Activated T-helper 1 cell treated with anti-CD3 and anti-CD28 coated beads, Interleukin-12 subunit alpha, Interleukin-12 subunit beta, Interleukin-2, Interleukin-4 antibody, amounts not matched to agents 30 ng/mL and 10 ng/mL and 1 ng/mL, durations not matched to agents 14 hours and 24 hours and 36 hours (primary cell): ENCODE data around the gene SLC24A3. TPM values are rescaled to one million over a fixed set of nuclear protein-coding genes. Genes with fewer than 3 reads are reported as not detected.

Experiments
- DNase-seq: peaks from one replicate; pipeline ENCODE4 v3.0.0; 2021; ENCODE audit warnings: low spot score
- H3K27ac Mint-ChIP-seq: one replicate; pipeline ENCODE4 v1.8.0; 2021; ENCODE audit warnings: mild to moderate bottlenecking, mixed read lengths
- H3K27me3 Mint-ChIP-seq: one replicate; pipeline ENCODE4 v1.8.0; 2022; ENCODE audit warnings: mild to moderate bottlenecking, moderate library complexity, mixed read lengths; ENCODE audit not compliant: insufficient read depth
- H3K36me3 Mint-ChIP-seq: one replicate; pipeline ENCODE4 v1.8.0; 2021; ENCODE audit warnings: low read depth, mixed read lengths
- H3K4me1 Mint-ChIP-seq: one replicate; pipeline ENCODE4 v1.8.0; 2021; ENCODE audit warnings: low read depth, mixed read lengths
- H3K4me3 Mint-ChIP-seq: one replicate; pipeline ENCODE4 v1.8.0; 2021; ENCODE audit warnings: mild to moderate bottlenecking, moderate library complexity, mixed read lengths
- H3K9me3 Mint-ChIP-seq: one replicate; pipeline ENCODE4 v1.8.0; 2021; ENCODE audit warnings: mixed read lengths
- intact Hi-C: fragments of 100-400 bp; cut with micrococcal nuclease; formaldehyde crosslinking; loops from one replicate; pipeline ENCODE4 v1.15.1; 2024
- total RNA-seq: library from RNA; stranded (reverse); gene quantifications from 2 replicates; pipeline ENCODE4 v1.2.3, GENCODE V29; 2022

SLC24A3 gene
- total RNA-seq, 1 donor from 2014 or later, result not detected

DNA sequence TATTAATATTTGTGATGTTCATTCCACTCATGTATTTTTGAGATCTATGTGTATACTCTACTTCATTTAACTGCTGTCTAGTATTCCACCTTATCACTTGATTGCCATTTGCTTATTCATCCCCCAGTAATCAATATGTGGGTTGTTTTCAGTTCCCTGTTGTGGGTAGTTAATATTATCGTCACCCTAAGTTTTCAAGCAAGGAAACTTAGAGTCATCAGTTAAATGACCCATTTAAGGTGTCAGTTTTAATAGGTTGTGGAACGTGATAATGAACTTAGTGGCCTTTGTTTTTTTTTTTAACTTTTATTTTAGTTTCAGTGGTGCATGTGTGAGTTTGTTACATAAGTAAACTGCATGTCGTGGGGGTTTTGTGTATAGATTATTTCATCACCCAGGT is 90.3 kb downstream of the SLC24A3 start:
- Mint-ChIP-seq H3K27me3 (no peaks in the 10 kb centered on the region), H3K27ac (no peak overlapping the region), H3K9me3 (peaks cover 4% of the 10 kb centered on the region), H3K4me1 (no peaks in the 10 kb centered on the region), H3K4me3 (no peak overlapping the region), H3K36me3 (no peaks in the 10 kb centered on the region)
- DNase-seq, result no peak
- intact Hi-C loops, result no loop called here

DNA sequence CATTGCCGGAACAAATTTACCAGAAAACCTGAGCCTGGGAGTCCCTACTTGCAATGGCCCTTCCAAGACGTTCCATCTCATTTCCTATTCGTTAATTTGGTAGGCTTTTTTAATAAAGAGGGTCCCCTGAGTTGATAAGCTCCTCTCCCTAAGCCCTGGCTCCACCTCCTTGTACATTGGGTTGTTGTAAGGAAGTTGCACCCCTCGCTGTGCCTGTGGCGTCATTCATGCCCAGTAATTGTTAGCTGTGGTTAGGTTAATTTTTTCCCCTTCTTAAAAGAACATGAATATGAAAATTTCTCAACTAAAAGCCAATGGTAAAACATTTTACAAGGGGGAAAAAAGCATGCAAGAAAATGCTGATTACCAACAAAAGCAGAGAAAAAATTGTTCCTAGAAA is 91.9 kb downstream of the SLC24A3 start:
- H3K27me3 Mint-ChIP-seq, result no peaks in the 10 kb centered on the region
- intact Hi-C loops, result no loop called here

DNA sequence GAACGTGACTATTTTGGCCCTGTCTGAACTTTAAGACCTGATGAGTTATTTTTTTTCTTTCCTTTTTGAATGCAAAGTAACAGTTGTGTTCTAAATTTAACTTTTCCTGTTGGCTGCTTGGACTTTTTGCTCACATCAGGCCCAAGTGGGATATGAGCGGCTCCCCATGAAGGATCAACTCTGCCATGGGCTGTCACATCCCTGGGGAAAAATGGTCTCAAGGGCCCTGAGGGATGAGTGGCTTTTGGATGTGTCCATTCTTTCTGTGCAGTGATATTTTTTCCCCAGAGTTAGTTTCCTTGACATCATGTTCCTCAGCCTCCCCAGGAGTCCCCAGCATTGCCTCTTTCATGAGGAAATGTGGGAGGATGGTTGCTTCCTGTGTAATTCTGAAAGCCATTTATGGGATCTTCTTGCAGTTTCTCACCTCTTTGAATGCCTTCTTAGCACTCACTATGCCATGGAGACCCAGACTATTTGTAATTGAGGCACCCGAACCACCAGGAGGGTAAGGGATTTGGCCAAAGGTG is 92.5 kb downstream of the SLC24A3 start:
- no peaks in the 10 kb centered on the region for H3K27me3 Mint-ChIP-seq
- H3K36me3 Mint-ChIP-seq, result no peaks in the 10 kb centered on the region
- no peaks in the 10 kb centered on the region for H3K9me3 Mint-ChIP-seq

More for the DNA sequence above, 91.9 kb downstream of the SLC24A3 start:
- Mint-ChIP-seq H3K36me3 (no peaks in the 10 kb centered on the region), H3K4me1 (no peaks in the 10 kb centered on the region), H3K27ac (no peak overlapping the region), H3K9me3 (no peaks in the 10 kb centered on the region), H3K4me3 (no peak overlapping the region)
- no peak for DNase-seq

DNA sequence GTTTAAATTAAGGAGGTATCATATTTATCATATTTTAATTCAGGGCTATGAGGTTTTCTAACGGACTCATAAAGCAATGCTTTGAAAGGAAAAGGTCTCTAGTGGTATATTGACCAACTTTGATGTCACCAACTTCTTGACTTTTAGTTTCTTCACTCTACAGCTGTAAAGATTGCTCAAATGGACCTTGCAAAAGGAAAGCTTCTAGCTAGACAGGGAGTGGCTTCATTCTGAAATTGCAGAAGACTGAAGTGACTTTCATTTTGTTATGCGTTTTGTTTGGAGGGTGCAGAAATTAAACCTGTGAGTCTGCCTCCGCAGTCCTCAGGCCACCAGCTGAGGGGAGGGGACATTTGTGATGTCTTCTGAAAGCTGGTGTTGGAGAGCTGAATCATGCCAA is 95.7 kb downstream of the SLC24A3 start:
- no peak for DNase-seq
- Mint-ChIP-seq H3K4me3 (no peak overlapping the region), H3K27me3 (no peaks in the 10 kb centered on the region), H3K27ac (no peak overlapping the region), H3K36me3 (no peaks in the 10 kb centered on the region), H3K9me3 (no peaks in the 10 kb centered on the region), H3K4me1 (no peaks in the 10 kb centered on the region)
- intact Hi-C loops, result no loop called here

More for the DNA sequence above, 92.5 kb downstream of the SLC24A3 start:
- no peak for DNase-seq
- no peak overlapping the region for H3K27ac Mint-ChIP-seq
- no peak overlapping the region for H3K4me3 Mint-ChIP-seq
- no peaks in the 10 kb centered on the region for H3K4me1 Mint-ChIP-seq
- intact Hi-C loops, result no loop called here

DNA sequence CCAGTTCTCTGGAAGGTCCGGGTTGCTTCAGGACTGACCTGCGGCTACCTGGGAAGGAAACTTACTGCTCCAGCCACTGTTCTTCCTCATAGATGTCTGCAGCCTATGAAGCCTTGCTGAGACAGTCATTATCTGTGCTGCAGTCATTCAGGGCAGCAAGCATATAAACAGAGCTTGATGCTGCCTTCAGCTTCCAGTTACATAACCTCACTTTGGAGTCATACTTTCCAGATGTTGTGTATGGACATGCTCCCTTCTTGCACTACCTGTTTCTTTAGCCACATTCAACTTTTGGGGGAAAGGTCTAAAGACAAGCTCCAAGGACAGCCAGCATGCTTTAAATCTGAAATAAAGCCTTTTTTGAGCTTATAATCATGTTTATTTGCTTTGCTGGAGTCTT is 98.1 kb downstream of the SLC24A3 start:
- Mint-ChIP-seq H3K27ac (no peak overlapping the region), H3K9me3 (no peaks in the 10 kb centered on the region), H3K4me1 (no peaks in the 10 kb centered on the region), H3K4me3 (no peak overlapping the region), H3K27me3 (no peaks in the 10 kb centered on the region), H3K36me3 (no peaks in the 10 kb centered on the region)
- no peak for DNase-seq
- intact Hi-C loops, result no loop called here

DNA sequence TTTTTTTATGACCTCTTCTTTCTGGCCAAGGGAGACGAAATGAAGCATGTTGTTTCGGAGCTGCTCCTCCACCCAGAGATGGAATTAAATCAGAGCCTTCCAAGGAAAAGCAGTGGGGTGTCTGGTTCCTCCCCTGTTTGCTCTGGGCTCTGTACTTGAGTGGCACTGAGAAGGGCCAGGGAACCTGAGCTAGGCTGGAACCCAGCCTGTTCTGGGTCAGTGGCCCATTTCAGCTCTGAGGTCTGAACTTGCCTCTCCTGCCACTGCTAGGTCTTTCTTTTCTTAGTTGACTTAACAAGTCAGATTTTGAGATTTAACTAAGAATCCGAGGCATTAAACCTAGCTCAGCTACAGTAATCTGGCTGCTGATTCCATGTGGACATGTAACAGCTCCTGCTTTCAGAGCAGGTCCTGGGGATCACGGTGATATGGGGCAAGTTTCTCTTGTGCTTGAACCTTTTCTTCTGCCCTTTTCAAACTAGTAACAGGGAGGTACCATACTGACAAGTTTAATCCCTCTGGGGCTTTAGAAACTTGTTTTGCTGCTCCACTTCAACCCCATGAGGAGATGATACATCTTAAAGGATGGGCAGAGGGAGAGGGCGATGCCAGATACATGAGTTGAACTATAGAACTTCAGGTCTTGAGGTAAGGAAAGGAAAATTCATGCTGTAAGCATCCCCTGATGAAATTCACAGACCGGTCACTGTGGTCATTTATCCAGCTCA is 101.1 kb downstream of the SLC24A3 start:
- no peaks in the 10 kb centered on the region for H3K9me3 Mint-ChIP-seq
- H3K27me3 Mint-ChIP-seq, result no peaks in the 10 kb centered on the region
- no peaks in the 10 kb centered on the region for H3K4me1 Mint-ChIP-seq
- no peak for DNase-seq
- H3K36me3 Mint-ChIP-seq, result no peaks in the 10 kb centered on the region
- H3K27ac Mint-ChIP-seq, result no peak overlapping the region
- no peak overlapping the region for H3K4me3 Mint-ChIP-seq
- intact Hi-C loops, result no loop called here

DNA sequence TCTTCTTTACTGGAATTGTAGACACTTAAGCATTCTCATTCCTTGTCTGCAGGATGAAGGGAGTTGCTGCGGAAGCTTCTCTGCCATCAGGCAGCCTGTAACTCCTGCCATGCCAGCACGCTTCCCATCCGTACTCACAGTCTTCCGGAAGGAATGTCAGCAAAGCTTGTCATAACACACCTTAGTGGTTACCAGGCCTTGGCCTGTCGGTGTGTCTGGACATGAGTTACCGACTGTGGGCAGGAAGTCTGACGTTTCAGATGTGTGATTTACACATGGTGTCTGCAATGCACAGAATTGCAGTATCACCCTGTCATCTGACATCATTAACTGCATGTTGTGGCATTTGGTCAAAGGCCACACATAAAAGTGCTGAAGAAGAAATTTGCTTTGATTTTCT is 102.2 kb downstream of the SLC24A3 start:
- no peaks in the 10 kb centered on the region for H3K9me3 Mint-ChIP-seq
- intact Hi-C loops, result no loop called here
- H3K27ac Mint-ChIP-seq, result no peak overlapping the region
- H3K4me1 Mint-ChIP-seq, result no peaks in the 10 kb centered on the region
- DNase-seq, result no peak
- H3K4me3 Mint-ChIP-seq, result no peak overlapping the region
- no peaks in the 10 kb centered on the region for H3K36me3 Mint-ChIP-seq
- H3K27me3 Mint-ChIP-seq, result no peaks in the 10 kb centered on the region

DNA sequence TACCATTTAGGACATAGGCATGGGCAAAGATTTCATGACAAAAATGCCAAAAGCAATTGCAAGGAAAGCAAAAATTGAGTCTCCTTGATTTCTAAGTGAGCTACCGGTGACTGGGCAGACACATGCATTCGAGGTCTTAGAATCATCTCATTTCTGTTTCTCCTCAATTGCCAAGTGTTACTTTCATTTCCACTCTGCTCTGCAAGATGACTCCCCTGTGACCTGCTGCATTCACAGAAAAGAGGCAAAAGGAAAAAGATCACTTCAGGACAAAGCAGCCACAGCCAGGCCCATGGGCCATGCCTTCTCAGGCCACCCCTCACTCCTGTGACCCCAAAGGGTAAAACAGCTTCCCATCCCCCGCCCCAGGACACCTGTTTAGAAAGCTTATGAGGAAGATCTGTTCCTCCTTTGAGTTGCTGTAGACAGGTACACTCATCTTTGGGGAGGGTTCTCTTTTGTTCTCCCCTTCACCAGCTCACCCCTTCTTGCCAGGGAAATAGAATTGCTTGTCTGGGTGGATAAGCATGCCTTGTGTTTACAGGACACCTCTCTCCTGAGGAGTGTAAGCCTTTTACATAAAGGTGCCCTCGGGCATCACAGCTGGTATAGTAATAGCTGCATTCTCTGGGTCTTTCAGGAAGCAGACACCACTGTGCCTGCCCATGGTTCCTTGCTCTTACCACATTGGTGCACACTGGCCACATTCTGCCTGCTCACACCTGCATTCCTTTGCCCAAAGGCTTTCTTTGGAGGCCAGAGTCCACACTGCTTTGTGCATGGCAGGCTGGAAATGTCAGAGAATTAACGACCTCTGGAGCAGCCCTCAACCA is 105.0 kb downstream of the SLC24A3 start:
- DNase-seq, result no peak
- no peaks in the 10 kb centered on the region for H3K9me3 Mint-ChIP-seq
- H3K4me3 Mint-ChIP-seq, result no peak overlapping the region
- no peaks in the 10 kb centered on the region for H3K27me3 Mint-ChIP-seq
- H3K4me1 Mint-ChIP-seq, result no peaks in the 10 kb centered on the region
- intact Hi-C loops, result no loop called here
- H3K27ac Mint-ChIP-seq, result no peak overlapping the region
- H3K36me3 Mint-ChIP-seq, result no peaks in the 10 kb centered on the region

DNA sequence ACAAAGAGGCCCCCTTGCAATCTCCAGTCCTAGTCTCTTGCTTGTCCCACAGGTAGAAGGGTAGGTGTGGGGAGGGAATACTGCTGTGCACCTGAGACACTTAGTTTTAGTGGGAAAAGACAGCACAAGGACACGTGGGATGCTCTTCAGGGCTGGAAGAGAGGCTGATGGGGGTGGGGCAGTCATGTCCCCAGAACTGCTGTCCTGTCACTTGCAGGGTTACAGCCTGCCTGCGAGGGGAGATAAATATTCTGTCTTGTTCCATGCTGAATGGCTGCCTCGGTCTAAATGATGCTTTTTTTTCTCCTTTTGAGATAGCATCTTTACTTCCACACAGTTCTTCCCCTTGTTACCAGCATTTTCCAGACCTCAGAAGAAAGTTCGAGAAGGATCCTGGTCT is 106.2 kb downstream of the SLC24A3 start:
- H3K36me3 Mint-ChIP-seq, result no peaks in the 10 kb centered on the region
- H3K4me1 Mint-ChIP-seq, result no peaks in the 10 kb centered on the region
- H3K27me3 Mint-ChIP-seq, result no peaks in the 10 kb centered on the region
- H3K27ac Mint-ChIP-seq, result no peak overlapping the region
- H3K9me3 Mint-ChIP-seq, result no peaks in the 10 kb centered on the region
- no peak overlapping the region for H3K4me3 Mint-ChIP-seq
- intact Hi-C loops, result no loop called here
- DNase-seq, result no peak

DNA sequence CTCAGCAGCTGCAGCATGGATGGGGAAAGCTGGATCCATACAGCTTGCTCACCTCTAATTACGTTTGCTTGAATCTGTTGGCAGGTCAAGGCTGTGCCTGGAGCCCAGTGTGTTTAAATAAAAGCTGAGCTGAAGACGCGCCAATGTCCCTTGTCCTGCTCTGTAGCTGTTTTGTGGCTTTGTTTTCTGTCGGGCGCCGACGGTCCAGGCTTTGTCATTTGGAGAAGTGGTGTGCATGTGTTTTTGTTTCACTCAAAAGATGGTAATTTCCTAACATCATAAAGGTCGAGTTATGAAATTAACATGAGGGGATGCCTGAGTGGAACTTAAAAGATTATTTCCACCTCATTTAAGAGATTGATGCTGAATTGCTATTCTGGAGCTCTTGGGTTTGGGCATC is 107.6 kb downstream of the SLC24A3 start:
- no peaks in the 10 kb centered on the region for H3K4me1 Mint-ChIP-seq

DNA sequence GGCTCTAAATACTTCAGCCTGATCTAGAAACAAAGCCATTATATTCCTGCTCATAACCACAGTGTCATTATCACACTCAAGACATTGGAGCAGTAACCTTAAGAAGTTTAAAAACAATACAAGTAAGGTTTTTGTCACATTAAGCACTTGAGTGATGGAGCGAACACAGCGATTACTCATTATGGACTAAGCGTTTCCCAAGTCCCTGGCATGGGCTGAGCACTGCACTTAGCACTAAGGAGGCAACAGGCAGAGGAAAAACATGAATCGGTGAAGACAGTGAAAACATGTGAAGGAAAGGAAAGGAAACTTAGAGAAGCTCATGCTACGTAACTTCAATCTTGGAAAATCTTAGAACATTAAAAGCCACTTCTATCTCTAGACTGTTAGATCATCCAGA is 108.7 kb downstream of the SLC24A3 start:
- H3K9me3 Mint-ChIP-seq, result no peaks in the 10 kb centered on the region
- H3K27ac Mint-ChIP-seq, result no peak overlapping the region
- intact Hi-C loops, result no loop called here
- no peaks in the 10 kb centered on the region for H3K27me3 Mint-ChIP-seq
- no peaks in the 10 kb centered on the region for H3K4me1 Mint-ChIP-seq
- no peak for DNase-seq
- H3K4me3 Mint-ChIP-seq, result no peak overlapping the region
- H3K36me3 Mint-ChIP-seq, result no peaks in the 10 kb centered on the region

More for the DNA sequence above, 107.6 kb downstream of the SLC24A3 start:
- H3K9me3 Mint-ChIP-seq, result no peaks in the 10 kb centered on the region
- no peaks in the 10 kb centered on the region for H3K27me3 Mint-ChIP-seq
- intact Hi-C loops, result no loop called here
- no peaks in the 10 kb centered on the region for H3K36me3 Mint-ChIP-seq
- H3K27ac Mint-ChIP-seq, result no peak overlapping the region
- no peak for DNase-seq
- no peak overlapping the region for H3K4me3 Mint-ChIP-seq

DNA sequence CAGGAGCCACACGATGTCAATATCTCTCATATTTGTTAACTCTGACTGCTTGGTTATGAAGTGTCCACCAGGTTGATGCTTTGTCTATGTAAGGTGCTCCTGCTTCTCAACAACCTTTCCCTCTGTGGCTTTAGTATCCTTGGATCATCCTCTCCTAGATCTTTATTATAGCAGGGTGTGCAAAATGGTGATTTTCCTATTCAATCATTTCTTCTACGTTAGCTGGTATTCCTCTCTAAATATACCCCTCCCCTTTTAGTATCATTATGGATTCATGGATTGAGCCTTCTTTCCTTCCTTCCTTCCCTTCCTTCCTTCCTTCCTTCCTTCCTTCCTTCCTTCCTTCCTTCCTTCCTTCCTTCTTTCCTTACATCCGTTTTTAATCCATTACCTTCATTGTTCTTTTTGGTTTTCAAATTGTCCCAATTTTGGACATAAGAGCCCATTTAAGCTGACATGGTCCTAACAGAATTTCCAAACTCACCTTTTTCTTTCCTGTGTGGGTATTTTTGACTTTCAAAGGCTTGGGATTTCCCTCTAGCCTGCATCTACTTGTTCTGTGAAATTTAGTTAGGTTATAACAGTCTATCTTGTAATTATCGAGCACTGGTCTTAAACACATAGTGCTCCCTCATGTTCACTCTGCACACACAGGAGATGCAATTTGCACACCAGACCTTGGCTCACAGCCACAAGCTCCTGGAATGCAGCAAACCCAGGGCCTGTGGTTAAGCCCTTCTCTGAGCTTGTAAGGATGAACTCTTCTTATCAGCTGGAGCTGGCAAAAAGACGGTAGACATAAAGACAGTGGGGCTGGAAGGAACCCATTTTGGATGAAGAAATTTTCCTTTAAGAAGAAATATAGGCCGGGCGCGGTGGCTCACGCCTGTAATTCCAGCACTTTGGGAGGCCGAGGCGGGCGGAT is 109.9 kb downstream of the SLC24A3 start:
- intact Hi-C loops, result no loop called here
- H3K27ac Mint-ChIP-seq, result no peak overlapping the region
- H3K27me3 Mint-ChIP-seq, result no peaks in the 10 kb centered on the region
- H3K36me3 Mint-ChIP-seq, result no peaks in the 10 kb centered on the region
- no peaks in the 10 kb centered on the region for H3K4me1 Mint-ChIP-seq
- no peak overlapping the region for H3K4me3 Mint-ChIP-seq
- no peak for DNase-seq
- no peaks in the 10 kb centered on the region for H3K9me3 Mint-ChIP-seq
